HCT116 (cell line): ENCODE measurements around the gene UCKL1. TPM values are rescaled to one million over a fixed set of nuclear protein-coding genes. Genes with fewer than 3 reads are reported as not detected.

Experiments used
- ATAC-seq: fragments of 200-7000 bp; cut with Tn5 transposase; 2 replicates; pipeline ENCODE4 v1.9.1; 2020; ENCODE audit warnings: mild to moderate bottlenecking, moderate library complexity
- BruUV-seq: library from RNA; stranded (reverse); fragments of 400-500 nt; replicated peaks from 2 replicates; lab custom pipeline; 2021; lab: Mats Ljungman, UMichigan
- CTCF ChIA-PET: fragments of 300-600 bp; sonication (Branson Sonifier 250); formaldehyde crosslinking; loops from one replicate; lab custom pipeline; 2021; ENCODE audit warnings: antibody characterized with exemption; lab: Charles Lee
- POLR2A ChIA-PET: fragments of 300-600, 350-600 bp; sonication (Branson Sonifier 250); formaldehyde crosslinking; loops from one replicate; lab custom pipeline; 2021; ENCODE audit warnings: antibody characterized with exemption; lab: Charles Lee
- RAD21 ChIA-PET, 2 experiments: fragments of 300-600 bp; sonication (Branson Sonifier 250); formaldehyde crosslinking; loops; one replicate each; lab custom pipeline; 2023; ENCODE audit warnings: low total read pairs in 2 of 2; ENCODE audit not compliant: uncharacterized antibody in 2 of 2, unreplicated experiment in 2 of 2, low non-redundant PET in 1 of 2; lab: Charles Lee
- DNase-seq: peaks from one replicate; pipeline ENCODE4 v3.0.0-alpha.2; 2010; ENCODE audit warnings: low read depth, low spot score
- H2AFZ ChIP-seq: fragments of 200-600 bp; shearing (Covaris generic), sonication (generic); 2 replicates; pipeline ENCODE4 v1.6.1; 2017; ENCODE audit warnings: low read depth, mixed run types, mixed read lengths, antibody characterized with exemption, low read length; ENCODE audit not compliant: poor library complexity, severe bottlenecking
- H3K27ac ChIP-seq: 2 replicates; pipeline ENCODE4 v1.5.1; 2012; ENCODE audit warnings: low read depth, low read length
- H3K27me3 ChIP-seq: fragments of 200-600 bp; sonication (generic); 2 replicates; pipeline ENCODE4 v1.6.1; 2016; ENCODE audit warnings: mixed run types, low read length, mixed read lengths; ENCODE audit not compliant: insufficient read depth
- H3K36me3 ChIP-seq, 2 experiments: fragments of 200-500 bp in 1 of 2; fragments of 200-600 bp in 1 of 2; sonication (Bioruptor generic) in 1 of 2; sonication (generic) in 1 of 2; 2 replicates each; pipeline versions ENCODE4 v1.5.1 to v1.6.1; 2014 to 2016; ENCODE audit warnings: low read length in 2 of 2, inconsistent platforms in 1 of 2, mixed read lengths in 1 of 2, mixed run types in 1 of 2; ENCODE audit not compliant: insufficient read depth in 2 of 2, control insufficient read depth in 1 of 2
- H3K4me1 ChIP-seq, 2 experiments: fragments of 200-600 bp in 1 of 2; sonication (generic) in 1 of 2; 2 replicates each; pipeline versions ENCODE4 v1.5.1 to v1.6.1; 2012 to 2017; ENCODE audit warnings: low read length in 2 of 2, inconsistent platforms in 1 of 2, mild to moderate bottlenecking in 1 of 2, mixed read lengths in 1 of 2, mixed run types in 1 of 2, moderate library complexity in 1 of 2; ENCODE audit not compliant: insufficient read depth in 2 of 2, control insufficient read depth in 1 of 2
- H3K4me2 ChIP-seq: fragments of 200-600 bp; sonication (generic); 2 replicates; pipeline ENCODE4 v1.6.1; 2017; ENCODE audit warnings: mixed run types, low read length, mixed read lengths
- H3K4me3 ChIP-seq, 2 experiments: fragments of 200-600 bp in 1 of 2; sonication (generic) in 1 of 2; replicated peaks in 1 of 2; 2 replicates each; pipeline ENCODE4 v1.5.1; 2011 to 2016; ENCODE audit warnings: low read length in 2 of 2, control low read depth in 1 of 2, low read depth in 1 of 2, mild to moderate bottlenecking in 1 of 2, mixed read lengths in 1 of 2, mixed run types in 1 of 2
- H3K79me2 ChIP-seq: fragments of 200-600 bp; sonication (generic); 2 replicates; pipeline ENCODE4 v1.6.1; 2017; ENCODE audit warnings: mild to moderate bottlenecking, mixed run types, low read length, moderate library complexity, mixed read lengths; ENCODE audit not compliant: insufficient read depth
- H3K9ac ChIP-seq: fragments of 200-600 bp; sonication (generic); 2 replicates; pipeline ENCODE4 v1.6.1; 2016; ENCODE audit warnings: low read length, mixed read lengths
- H3K9me2 ChIP-seq: fragments of 200-600 bp; sonication (generic), shearing (Covaris generic); 2 replicates; pipeline ENCODE4 v1.6.1; 2017; ENCODE audit warnings: mixed run types, mild to moderate bottlenecking, moderate library complexity; ENCODE audit not compliant: insufficient read depth
- H3K9me3 ChIP-seq, 2 experiments: fragments of 200-500 bp in 1 of 2; fragments of 200-600 bp in 1 of 2; sonication (Bioruptor generic) in 1 of 2; sonication (generic) in 1 of 2; 2 replicates each; pipeline ENCODE4 v1.6.1; 2014 to 2017; ENCODE audit warnings: low read length in 2 of 2, mixed read lengths in 2 of 2, inconsistent platforms in 1 of 2, low read depth in 1 of 2, mild to moderate bottlenecking in 1 of 2, mixed run types in 1 of 2, moderate library complexity in 1 of 2; ENCODE audit not compliant: control insufficient read depth in 1 of 2, insufficient read depth in 1 of 2
- H4K20me1 ChIP-seq: fragments of 200-600 bp; sonication (generic), shearing (Covaris generic); 2 replicates; pipeline ENCODE4 v1.6.1; 2017; ENCODE audit warnings: mixed run types, mild to moderate bottlenecking, moderate library complexity; ENCODE audit not compliant: insufficient read depth
- CBX3 ChIP-seq: IDR thresholded peaks from 2 replicates; pipeline ENCODE4 v1.6.1; 2012; ENCODE audit warnings: low read depth
- CEBPB ChIP-seq: IDR thresholded peaks from 2 replicates; pipeline ENCODE4 v1.6.1; 2012; ENCODE audit warnings: low read depth
- ELF1 ChIP-seq: IDR thresholded peaks from 2 replicates; pipeline ENCODE4 v1.6.1; 2012; ENCODE audit warnings: low read depth, borderline replicate concordance
- EZH2 ChIP-seq: fragments of 200-600 bp; sonication (generic); IDR thresholded peaks from 2 replicates; pipeline ENCODE4 v1.6.1; 2017; ENCODE audit warnings: antibody characterized with exemption, mixed run types
- FOSL1 ChIP-seq: IDR thresholded peaks from 2 replicates; pipeline ENCODE4 v1.6.1; 2012; ENCODE audit warnings: low read depth
- JUND ChIP-seq: IDR thresholded peaks from 2 replicates; pipeline ENCODE4 v1.6.1; 2012
- POLR2A ChIP-seq: IDR thresholded peaks from 2 replicates; pipeline ENCODE4 v1.7.0; 2011; ENCODE audit warnings: borderline replicate concordance; ENCODE audit not compliant: insufficient read depth, insufficient read length; ENCODE audit errors: extremely low read depth
- POLR2AphosphoS5 ChIP-seq: IDR thresholded peaks from 2 replicates; pipeline ENCODE4 v1.6.1; 2011; ENCODE audit warnings: mild to moderate bottlenecking, low read depth, low read length, moderate library complexity
- TCF7L2 ChIP-seq: IDR thresholded peaks from 2 replicates; pipeline ENCODE4 v1.7.0; 2011; ENCODE audit warnings: borderline replicate concordance, inconsistent platforms; ENCODE audit not compliant: insufficient read depth, insufficient read length; ENCODE audit errors: extremely low read depth
- YY1 ChIP-seq: IDR thresholded peaks from 2 replicates; pipeline ENCODE4 v1.6.1; 2011; ENCODE audit warnings: low read length, low read depth, moderate library complexity, mild to moderate bottlenecking; ENCODE audit not compliant: insufficient replicate concordance; ENCODE audit errors: extremely low read depth
- ZFX ChIP-seq: fragments of 450-650 bp; IDR thresholded peaks from 2 replicates; pipeline ENCODE4 v1.6.1; 2017
- intact Hi-C: fragments of 100-400 bp; cut with micrococcal nuclease; formaldehyde crosslinking; loops from 2 replicates; pipeline ENCODE4 v1.10.0; 2022
- total RNA-seq: library from RNA; stranded (reverse); gene quantifications from one replicate; pipeline ENCODE4 v1.2.1, GENCODE V29; 2021; ENCODE audit not compliant: unreplicated experiment
- TF ChIP-seq, protein P1 (sequence below): IDR thresholded peaks from 2 replicates; pipeline ENCODE4 v1.6.1; 2012; ENCODE audit warnings: low read depth
- TF ChIP-seq, protein P2 (sequence below): IDR thresholded peaks from 2 replicates; pipeline ENCODE4 v1.6.1; 2012
- TF ChIP-seq, protein P3 (sequence below): IDR thresholded peaks from 2 replicates; pipeline ENCODE4 v1.6.1; 2011; ENCODE audit warnings: mild to moderate bottlenecking, low read length, moderate library complexity; ENCODE audit not compliant: insufficient replicate concordance; ENCODE audit errors: extremely low read depth

The UCKL1 gene
- total RNA-seq, 1 experiment from 2014 or later = 54.2 TPM

DNA sequence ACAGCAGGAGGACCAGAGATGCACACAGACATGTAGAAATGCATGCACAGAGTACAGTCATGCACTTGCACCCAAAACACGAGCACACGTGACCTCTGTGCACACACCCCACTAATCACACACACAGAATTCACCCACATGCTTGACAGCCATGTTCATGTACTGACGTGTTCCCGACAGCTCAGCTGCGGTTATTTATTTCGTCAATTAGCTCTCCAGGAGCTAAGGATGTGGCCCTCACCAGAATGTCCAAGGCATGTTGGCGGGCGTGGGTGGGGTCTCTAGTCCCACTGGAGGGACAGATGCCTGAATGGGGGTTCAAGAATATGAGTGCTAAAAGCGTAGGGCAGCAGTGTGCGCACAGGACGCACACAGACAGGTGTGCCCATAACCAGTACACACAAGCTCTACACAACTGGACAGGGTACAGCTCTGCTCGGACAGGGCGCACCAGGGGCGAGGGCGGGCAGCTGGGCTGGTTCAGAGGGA is 24.1 kb upstream of the UCKL1 start:
- Histone ChIP-seq H3K27ac (peak overlapping the region; percentile 69), H3K27me3 (no peaks in the 10 kb centered on the region), H3K4me1 (peaks cover 22 to 45% of the 10 kb centered on the region in 2 experiments), H3K9me3 (no peaks in the 10 kb centered on the region), H2AFZ (no peak overlapping the region), H3K4me3 (peak overlapping the region; percentile 94 to 98), H3K9ac (peak overlapping the region; percentile 80), H3K36me3 (peaks cover 10 to 18% of the 10 kb centered on the region in 2 experiments; a peak in 3 of 4 replicates), H4K20me1 (no peaks in the 10 kb centered on the region), H3K9me2 (no peaks in the 10 kb centered on the region), H3K4me2 (peak overlapping the region; percentile 79), H3K79me2 (peaks cover 42% of the 10 kb centered on the region)
- ChIA-PET RAD21 (no interaction called here), CTCF (interaction anchor here (0.5 to 2.2 kb wide), 16 partner anchors 22 to 449 kb away, joined by 3 to 17 read pairs (median 3); partner anchors contain the start of genes ARFRP1, PTK6, TPD52L2 and UCKL1), POLR2A (interaction anchor here (0.8 to 1.3 kb wide), 6 partner anchors 23 to 443 kb away, joined by 3 to 7 read pairs (median 4); partner anchors contain the start of genes PTK6, TCEA2 and TPD52L2)
- DNase-seq (no peak), ATAC-seq (peak; percentile 41)
- intact Hi-C loops = loop anchor here (2.0 kb wide), 3 partner anchors 24 to 140 kb away; partner anchors contain the start of gene UCKL1
- TF ChIP-seq ZFX = no peak
- TF ChIP-seq POLR2AphosphoS5 = no peak
- TF ChIP-seq EZH2 = no peak
- TF ChIP-seq, protein P1, sequence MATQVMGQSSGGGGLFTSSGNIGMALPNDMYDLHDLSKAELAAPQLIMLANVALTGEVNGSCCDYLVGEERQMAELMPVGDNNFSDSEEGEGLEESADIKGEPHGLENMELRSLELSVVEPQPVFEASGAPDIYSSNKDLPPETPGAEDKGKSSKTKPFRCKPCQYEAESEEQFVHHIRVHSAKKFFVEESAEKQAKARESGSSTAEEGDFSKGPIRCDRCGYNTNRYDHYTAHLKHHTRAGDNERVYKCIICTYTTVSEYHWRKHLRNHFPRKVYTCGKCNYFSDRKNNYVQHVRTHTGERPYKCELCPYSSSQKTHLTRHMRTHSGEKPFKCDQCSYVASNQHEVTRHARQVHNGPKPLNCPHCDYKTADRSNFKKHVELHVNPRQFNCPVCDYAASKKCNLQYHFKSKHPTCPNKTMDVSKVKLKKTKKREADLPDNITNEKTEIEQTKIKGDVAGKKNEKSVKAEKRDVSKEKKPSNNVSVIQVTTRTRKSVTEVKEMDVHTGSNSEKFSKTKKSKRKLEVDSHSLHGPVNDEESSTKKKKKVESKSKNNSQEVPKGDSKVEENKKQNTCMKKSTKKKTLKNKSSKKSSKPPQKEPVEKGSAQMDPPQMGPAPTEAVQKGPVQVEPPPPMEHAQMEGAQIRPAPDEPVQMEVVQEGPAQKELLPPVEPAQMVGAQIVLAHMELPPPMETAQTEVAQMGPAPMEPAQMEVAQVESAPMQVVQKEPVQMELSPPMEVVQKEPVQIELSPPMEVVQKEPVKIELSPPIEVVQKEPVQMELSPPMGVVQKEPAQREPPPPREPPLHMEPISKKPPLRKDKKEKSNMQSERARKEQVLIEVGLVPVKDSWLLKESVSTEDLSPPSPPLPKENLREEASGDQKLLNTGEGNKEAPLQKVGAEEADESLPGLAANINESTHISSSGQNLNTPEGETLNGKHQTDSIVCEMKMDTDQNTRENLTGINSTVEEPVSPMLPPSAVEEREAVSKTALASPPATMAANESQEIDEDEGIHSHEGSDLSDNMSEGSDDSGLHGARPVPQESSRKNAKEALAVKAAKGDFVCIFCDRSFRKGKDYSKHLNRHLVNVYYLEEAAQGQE = no peak
- no peak for TF ChIP-seq YY1
- no peak for TF ChIP-seq JUND
- TF ChIP-seq, protein P2, sequence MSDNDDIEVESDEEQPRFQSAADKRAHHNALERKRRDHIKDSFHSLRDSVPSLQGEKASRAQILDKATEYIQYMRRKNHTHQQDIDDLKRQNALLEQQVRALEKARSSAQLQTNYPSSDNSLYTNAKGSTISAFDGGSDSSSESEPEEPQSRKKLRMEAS = no peak
- TF ChIP-seq CEBPB = no peak
- TF ChIP-seq, protein P3, sequence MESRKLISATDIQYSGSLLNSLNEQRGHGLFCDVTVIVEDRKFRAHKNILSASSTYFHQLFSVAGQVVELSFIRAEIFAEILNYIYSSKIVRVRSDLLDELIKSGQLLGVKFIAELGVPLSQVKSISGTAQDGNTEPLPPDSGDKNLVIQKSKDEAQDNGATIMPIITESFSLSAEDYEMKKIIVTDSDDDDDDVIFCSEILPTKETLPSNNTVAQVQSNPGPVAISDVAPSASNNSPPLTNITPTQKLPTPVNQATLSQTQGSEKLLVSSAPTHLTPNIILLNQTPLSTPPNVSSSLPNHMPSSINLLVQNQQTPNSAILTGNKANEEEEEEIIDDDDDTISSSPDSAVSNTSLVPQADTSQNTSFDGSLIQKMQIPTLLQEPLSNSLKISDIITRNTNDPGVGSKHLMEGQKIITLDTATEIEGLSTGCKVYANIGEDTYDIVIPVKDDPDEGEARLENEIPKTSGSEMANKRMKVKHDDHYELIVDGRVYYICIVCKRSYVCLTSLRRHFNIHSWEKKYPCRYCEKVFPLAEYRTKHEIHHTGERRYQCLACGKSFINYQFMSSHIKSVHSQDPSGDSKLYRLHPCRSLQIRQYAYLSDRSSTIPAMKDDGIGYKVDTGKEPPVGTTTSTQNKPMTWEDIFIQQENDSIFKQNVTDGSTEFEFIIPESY = no peak
- TF ChIP-seq TCF7L2 = no peak
- TF ChIP-seq FOSL1 = no peak
- TF ChIP-seq ELF1 = no peak
- no peak for TF ChIP-seq CBX3
- no peak for TF ChIP-seq POLR2A
- BruUV-seq = no TSS peak
